Measurements from ENCODE around the gene DMBX1. TPM values are rescaled to one million over a fixed set of nuclear protein-coding genes. Genes with fewer than 3 reads are reported as not detected.

Gene DMBX1
- total RNA-seq, 4 donors from 2014 or later: 0.12 to 0.51 (median 0.42) TPM; not detected in 1

GRCh38 chr1:46506470-46507219 lies 17.0 kb downstream of the DMBX1 start:
- no peak overlapping the region for H3K4me3 ChIP-seq (ENCODE audit: low read depth, poor library complexity, severe bottlenecking)
- no peak for DNase-seq (ENCODE audit: low spot score in 2 of 2)
- TF ChIP-seq, protein P1, sequence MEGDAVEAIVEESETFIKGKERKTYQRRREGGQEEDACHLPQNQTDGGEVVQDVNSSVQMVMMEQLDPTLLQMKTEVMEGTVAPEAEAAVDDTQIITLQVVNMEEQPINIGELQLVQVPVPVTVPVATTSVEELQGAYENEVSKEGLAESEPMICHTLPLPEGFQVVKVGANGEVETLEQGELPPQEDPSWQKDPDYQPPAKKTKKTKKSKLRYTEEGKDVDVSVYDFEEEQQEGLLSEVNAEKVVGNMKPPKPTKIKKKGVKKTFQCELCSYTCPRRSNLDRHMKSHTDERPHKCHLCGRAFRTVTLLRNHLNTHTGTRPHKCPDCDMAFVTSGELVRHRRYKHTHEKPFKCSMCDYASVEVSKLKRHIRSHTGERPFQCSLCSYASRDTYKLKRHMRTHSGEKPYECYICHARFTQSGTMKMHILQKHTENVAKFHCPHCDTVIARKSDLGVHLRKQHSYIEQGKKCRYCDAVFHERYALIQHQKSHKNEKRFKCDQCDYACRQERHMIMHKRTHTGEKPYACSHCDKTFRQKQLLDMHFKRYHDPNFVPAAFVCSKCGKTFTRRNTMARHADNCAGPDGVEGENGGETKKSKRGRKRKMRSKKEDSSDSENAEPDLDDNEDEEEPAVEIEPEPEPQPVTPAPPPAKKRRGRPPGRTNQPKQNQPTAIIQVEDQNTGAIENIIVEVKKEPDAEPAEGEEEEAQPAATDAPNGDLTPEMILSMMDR (IDR thresholded peaks at IDR 0.05): no peak
- no peak for TF ChIP-seq POLR2A (IDR thresholded peaks at IDR 0.05)
- intact Hi-C loops (cut with DNase I; ENCODE audit: low total_unique reads): no loop called here
- 87 to 91% methylated on average over 17 of the region's 17 CpGs for WGBS, 2 donors

- no peak for DNase-seq (ENCODE audit: low spot score in 2 of 2)
- intact Hi-C loops (cut with DNase I; ENCODE audit: low total_unique reads): no loop called here
- no peak for TF ChIP-seq POLR2A (IDR thresholded peaks at IDR 0.05)
- TF ChIP-seq, protein P1 (IDR thresholded peaks at IDR 0.05): no peak
- 84 to 90% methylated on average over 4 to 5 of the region's 5 CpGs for WGBS, 2 donors
- no peak overlapping the region for H3K4me3 ChIP-seq (ENCODE audit: low read depth, poor library complexity, severe bottlenecking)
These were observed 19.1 kb downstream of the DMBX1 start for GRCh38 chr1:46508757-46509156.

GRCh38 chr1:46510341-46510997 lies 20.8 kb downstream of the DMBX1 start:
- intact Hi-C loops (cut with DNase I; ENCODE audit: low total_unique reads): no loop called here
- TF ChIP-seq, protein P1 (IDR thresholded peaks at IDR 0.05): no peak
- no peak for TF ChIP-seq POLR2A (IDR thresholded peaks at IDR 0.05)
- DNase-seq (ENCODE audit: low spot score in 2 of 2): no peak
- WGBS, 2 donors: 92 to 95% methylated on average over 19 of the region's 19 CpGs
- H3K4me3 ChIP-seq (ENCODE audit: low read depth, poor library complexity, severe bottlenecking): no peak overlapping the region

- TF ChIP-seq, protein P1 (IDR thresholded peaks at IDR 0.05): no peak
- no peak for TF ChIP-seq POLR2A (IDR thresholded peaks at IDR 0.05)
- H3K4me3 ChIP-seq (ENCODE audit: low read depth, poor library complexity, severe bottlenecking): no peak overlapping the region
- intact Hi-C loops (cut with DNase I; ENCODE audit: low total_unique reads): no loop called here
- no peak for DNase-seq (ENCODE audit: low spot score in 2 of 2)
- 72 to 84% methylated on average over 8 of the region's 8 CpGs for WGBS, 2 donors
These were observed 21.3 kb downstream of the DMBX1 start for GRCh38 chr1:46510998-46511365.

DNA sequence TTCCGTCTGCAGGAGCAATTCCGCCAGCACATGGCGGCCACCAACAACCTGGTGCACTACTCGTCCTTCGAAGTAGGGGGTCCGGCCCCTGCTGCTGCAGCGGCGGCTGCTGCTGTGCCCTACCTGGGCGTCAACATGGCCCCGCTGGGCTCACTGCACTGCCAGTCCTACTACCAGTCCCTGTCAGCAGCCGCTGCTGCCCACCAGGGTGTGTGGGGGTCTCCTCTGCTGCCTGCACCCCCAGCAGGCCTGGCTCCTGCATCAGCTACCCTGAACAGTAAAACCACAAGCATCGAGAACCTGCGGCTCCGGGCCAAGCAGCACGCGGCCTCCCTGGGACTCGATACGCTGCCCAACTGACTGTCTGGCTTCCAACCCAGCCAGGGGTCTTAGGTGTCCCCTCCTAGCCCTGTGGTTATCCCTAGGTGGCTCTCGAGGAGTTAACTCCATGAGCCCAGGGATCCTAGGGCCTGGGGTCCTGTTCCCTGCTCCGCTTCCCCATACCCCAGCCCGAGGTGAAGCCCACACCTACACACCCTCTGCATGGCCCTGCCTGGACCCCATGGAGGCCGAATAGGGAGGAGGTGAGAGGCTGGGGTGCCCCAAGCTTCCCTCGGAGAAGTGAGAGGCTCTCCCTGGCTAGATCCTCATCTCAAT lies 22.6 kb downstream of the DMBX1 start:
- TF ChIP-seq POLR2A (IDR thresholded peaks at IDR 0.05): no peak
- TF ChIP-seq, protein P1 (IDR thresholded peaks at IDR 0.05): no peak
- no peak overlapping the region for H3K4me3 ChIP-seq (ENCODE audit: low read depth, poor library complexity, severe bottlenecking)
- intact Hi-C loops (cut with DNase I; ENCODE audit: low total_unique reads): no loop called here
- WGBS, 2 donors: 86 to 89% methylated on average over 20 to 23 of the region's 23 CpGs
- DNase-seq (ENCODE audit: low spot score in 2 of 2): no peak

All from lower leg skin (tissue), 4 donors.